GM21526 (cell line): ENCODE measurements around the gene CADPS.

Experiments
- ATAC-seq: cut with Tn5 transposase; IDR thresholded peaks from one replicate; pipeline ENCODE4 v1.9.1; 2021; ENCODE audit warnings: moderate library complexity; ENCODE audit not compliant: unreplicated experiment, low FRiP score

Gene CADPS

DNA sequence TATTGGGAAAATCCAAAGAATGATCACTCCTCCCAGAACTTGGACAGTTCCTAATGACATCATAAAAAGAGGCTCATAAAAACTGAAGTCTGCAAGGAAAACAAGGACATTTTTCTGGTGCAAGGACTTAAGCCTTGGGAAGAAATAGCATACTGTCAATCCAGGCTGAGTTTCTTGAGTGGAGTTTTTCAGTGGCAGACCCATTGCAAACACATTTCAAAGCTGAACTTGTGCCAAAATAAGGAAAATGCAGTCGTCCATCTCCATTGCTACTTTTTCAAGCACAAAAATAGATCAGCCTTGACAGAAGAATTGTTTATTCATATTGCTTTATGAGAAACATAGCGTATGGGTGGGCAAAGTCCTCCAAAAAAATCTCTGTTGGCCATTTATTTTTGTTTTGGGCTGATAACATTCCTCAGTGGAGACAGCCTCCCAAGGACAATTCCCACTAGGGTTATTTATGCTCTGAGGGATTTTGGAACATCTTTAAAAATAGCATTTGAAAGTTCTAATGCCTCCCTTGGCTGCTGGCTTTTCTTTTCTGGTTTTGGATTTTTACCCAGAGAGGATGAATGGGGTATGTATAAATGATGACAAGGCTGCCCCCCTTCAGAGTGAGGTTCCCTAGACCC is 220.0 kb downstream of the CADPS start:
- ATAC-seq, result no peak

DNA sequence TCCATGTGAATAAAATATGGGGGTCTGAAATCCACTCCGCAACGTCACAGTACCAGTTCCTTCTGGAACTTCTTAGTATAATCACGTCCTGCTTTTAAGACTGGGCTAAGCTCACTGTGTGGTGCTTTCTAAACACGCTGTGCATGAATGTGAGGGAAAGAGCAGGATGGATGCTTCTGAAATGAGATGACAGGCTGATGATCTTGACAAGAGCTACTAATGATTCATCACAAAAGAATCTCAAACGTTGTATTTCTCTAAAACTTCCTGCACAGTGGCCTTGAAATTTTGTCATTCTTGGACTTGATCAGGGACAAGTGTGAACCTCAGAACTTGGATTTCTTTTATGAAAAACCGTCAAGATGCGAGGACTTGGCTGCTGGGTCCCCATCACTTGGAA is 221.4 kb downstream of the CADPS start:
- ATAC-seq, result no peak

DNA sequence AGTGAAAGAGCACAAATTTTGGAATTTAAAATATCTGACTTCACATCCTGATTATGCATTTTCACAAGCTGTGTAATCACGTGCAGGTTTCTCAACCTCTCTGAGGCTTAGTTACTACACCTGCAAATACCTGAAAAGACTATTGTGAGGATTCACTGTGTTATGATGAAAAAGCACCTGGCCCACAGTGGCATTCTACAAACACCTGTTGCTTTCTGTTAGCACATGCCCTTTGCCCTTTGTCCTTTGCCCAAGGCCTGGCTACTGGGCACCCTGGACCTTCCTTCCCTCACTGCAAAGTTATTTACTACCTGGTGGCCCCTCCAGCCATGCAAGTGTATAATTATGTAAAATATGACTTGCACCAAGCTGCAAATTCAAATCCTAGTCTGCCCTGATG is 227.5 kb downstream of the CADPS start:
- no peak for ATAC-seq

DNA sequence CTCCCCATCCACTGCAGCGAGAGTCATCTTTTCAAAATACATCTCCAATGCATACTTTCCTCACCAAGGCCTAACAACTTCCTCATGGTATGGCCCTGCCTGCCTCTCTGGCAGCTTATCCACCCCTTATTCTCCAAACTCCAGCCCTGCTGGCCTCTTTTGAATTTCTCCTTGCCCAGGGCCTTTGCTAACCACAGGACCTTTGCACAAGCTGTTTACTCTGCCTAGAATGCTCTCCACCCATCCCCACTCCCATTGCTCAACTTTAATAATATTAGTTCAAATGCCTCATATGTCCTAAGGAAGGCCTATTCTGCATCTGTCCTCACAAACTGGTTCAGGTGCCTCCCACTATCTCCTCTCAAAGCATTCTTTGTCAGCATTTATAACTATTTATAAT is 230.7 kb downstream of the CADPS start:
- ATAC-seq, result no peak

DNA sequence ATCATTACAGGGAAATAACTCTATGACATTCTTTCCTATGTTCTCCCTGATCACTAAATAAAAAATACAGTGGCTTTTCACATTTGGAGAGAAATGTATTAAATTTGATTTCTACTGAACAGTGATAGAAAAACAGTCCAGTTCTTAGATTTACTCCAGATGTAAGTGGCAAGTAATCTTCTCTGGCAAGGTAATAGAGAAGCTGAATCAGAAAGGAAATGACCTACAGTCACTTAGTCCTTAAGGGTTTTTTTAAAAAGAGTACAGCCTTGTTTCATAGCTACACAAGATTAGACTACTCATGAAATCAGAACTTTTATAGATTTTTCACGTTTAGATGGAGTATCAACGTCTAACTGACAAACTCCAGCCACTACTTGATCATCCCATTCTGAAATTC is 236.9 kb downstream of the CADPS start:
- ATAC-seq, result no peak

DNA sequence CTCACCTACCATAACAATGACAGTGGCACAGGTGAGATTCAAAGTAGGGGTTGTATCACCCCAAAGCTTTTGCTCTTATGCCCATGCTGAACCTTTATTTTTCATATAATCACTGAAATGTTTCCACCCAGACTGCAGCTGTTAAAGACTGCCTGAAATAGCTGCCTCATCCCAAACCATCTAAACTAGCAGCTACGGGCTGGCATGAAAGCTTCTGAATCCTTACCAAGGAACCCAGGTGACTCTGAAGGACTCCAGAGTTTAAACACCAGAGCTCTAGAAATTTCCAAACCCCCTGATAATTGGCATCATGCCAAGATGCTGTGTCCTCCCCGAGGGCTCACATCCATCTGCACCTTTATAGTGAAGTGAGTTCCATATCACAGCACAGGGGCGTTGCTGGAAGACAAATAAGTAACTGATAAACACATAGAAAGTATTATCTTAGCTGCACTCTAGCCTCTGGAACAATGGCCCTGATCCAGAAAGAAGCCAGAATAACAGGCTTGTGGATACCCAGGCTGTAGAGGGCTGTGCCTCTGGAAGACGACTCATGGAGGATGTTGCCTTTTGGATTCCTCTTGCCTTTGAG is 238.9 kb downstream of the CADPS start:
- no peak for ATAC-seq

DNA sequence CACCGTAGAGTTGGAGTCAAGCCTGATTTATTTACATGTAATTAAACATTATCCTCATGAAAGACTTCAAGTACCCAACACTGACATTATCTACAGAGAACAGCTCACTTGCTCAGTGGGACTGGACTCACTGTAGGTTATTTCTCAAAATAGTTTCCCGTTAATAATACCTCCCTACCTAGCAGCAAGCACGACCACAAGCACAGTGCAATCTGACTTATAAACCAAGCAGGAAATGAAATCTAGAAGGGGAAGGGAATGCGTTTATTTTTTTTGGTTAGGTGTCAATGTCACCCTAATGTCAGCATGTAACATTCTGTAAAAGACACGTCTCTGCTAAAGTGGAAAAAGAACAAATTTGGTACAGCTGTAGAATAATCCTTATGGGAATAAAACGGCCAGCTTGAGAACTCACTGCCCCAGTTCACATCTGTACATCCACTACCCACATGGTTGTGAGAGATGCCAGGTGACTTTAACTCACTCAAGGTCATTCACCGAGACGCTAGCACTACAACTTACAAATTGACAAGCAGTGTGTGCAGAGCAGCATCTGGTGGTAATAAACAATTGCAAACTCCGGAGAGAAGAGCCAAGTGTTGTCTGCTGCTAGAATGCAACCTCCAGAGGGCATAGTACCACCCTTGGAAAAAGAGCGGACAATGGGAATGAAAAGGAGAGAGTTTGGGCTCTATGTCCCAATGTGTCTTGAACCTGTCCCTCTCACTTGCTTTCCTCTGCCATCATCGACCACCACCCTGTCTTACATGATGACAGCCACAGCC is 242.5 kb downstream of the CADPS start:
- ATAC-seq, result no peak

DNA sequence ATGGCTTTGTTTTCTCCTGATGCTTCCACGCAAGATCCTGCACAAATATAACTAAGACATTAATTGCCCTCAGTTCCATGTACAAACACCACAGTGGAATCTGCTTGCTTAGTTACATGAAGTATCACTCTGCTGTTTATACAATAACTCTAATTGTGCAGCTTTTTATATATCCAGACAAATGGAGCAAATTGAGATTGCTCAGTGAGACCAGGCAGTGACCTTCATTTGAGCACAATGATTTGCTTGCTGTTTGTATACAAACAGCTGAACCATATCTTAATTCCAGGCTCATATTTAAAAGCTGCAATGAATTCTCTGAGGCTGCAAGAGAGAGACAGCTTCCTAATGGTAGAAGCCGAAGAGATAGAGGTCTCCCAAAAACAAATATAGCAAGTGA is 243.7 kb downstream of the CADPS start:
- ATAC-seq, result no peak

DNA sequence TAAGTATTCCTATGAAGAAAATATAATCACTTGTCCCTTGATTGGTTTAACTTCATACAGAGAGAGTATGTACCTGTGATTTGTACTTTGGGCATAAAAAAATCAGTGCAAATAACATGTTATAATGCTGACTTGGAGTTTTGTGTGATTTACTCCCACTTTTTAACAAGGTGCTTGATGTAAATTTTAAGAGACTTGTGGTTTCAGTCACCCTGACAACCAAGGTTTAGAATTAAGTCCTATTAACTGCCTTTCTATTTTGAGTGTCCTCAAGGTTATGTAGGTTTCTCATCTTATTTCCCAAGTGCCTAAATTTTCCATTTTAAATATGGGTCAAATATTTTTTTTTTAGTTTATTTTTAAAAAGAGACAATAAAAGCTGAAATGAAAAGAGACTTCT is 244.6 kb downstream of the CADPS start:
- no peak for ATAC-seq

DNA sequence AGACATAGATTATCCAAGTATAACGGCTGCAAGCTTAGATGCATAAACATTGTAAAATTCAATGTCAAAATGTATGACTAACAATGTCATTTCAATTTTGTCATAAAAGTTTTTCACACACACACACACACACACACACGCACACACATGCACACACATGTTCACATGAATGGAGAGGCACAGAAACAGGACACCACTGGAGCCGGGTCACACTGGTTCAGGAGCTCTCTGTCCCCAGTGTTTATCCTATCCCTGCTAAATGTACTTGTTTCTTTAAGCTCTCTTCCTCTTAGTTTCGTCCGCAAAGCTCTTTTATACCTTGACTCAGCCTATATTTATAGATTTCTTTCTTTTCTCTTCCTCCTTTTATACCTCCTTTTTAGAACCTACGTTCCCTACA is 249.9 kb downstream of the CADPS start:
- no peak for ATAC-seq

DNA sequence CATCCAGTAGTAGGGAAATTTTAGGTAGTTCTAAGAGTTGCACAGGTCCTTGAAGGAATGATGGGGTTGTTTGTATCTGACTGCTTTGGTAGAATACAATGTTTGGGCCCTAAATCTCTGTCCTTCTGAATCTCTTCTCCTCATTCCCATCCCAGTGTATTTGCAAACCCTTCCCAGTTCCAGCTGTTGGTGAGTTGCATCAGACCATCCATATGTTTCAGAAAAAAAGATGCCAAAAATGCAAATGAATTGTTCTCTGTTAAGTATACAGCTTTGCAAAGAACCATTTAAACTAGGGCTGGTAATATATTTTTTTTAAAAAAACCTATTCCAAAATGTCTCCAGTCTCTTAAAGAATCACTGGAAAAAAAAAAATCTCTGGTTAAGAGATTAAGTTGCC is 251.0 kb downstream of the CADPS start:
- no peak for ATAC-seq

DNA sequence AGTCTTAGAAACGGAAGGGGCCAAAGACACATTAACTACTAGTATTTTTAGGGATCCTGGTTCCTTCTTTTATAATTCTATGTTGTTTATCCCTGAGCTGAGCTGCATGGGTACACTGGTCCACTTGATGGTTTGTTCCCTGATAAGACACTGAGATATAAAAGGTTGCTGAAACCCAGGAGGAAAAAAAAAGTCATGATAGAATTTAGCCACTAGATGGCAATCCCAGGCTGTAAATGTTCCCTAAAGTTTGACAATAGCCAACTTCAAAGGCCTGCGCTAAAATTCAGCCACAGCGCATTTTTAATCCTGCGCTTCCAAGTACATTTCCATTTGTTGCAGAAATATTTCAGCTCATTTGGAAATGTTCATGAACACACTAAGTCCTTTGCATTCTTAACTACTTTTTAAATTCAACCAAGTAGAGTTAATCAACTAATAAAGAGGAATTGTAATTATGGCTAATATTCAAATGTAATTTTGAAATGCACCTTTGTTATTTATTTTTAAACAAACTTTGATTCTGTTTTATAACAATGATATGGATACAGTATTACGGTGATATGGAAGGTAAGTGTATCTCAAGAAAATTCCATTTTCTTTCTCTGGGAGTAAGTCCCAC is 252.6 kb downstream of the CADPS start:
- ATAC-seq, result no peak

DNA sequence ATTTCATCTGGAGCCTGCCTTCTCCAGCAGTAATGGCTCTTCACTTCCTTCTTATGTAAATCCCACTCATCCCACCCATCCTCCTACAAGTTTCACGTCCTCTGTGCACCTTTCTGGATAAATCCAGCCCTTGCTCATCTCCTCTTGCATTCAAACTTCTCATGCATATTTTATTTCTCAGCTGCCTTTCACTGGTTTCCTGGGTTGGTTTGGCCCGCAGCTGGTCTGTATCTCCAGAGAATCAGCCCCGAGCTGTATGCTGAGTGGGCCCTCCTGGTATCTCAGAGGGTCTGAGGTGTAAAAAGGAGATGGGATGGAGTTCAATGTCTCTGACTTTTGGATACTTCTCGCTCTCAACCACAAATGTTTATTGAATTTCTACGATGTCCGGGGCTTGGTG is 253.3 kb downstream of the CADPS start:
- no peak for ATAC-seq

DNA sequence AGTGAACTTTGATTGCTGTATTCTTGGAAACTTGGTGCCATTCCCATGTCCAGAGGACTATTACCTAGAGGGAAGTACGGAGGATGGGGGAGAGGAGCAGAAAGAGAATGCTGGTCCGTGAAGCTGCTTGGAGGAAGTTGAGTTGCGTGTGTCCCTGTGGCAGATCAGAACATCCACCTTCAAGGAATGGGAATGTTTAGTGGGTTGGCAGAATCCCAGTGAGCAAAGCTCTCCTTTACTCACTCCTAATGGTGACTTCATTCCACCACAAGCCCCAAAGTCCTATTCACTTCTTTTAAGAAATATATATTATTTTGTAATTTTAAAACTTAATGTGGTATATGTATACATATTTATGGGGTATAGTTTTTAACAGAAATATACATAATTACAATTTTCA is 254.0 kb downstream of the CADPS start:
- no peak for ATAC-seq

DNA sequence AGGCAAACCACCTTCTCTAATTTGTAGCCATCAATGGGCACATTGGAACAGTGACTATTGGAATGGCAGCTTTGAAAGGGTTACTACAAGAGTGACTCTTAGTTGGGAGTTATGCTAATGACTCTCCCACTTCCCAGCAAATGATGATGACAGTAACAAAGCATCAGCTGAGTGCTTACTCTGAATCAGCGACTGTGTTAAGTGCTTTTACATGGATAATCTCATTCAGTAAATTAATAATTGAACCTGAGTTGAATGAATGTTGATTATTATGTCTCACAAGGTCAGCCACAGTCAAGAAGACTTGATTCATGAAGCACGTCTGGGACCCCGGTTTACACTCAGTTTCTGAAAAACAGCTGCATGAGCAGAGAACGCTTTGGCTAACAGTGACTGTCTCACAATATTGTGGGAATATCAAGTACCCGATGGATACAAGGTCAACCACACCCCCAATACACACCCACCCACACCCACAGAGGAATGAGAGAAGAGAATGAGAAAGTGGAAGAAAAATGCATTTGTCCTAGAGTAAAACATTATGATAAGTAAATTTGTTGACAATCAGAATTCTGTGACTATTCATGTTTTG is 259.9 kb downstream of the CADPS start:
- no peak for ATAC-seq

DNA sequence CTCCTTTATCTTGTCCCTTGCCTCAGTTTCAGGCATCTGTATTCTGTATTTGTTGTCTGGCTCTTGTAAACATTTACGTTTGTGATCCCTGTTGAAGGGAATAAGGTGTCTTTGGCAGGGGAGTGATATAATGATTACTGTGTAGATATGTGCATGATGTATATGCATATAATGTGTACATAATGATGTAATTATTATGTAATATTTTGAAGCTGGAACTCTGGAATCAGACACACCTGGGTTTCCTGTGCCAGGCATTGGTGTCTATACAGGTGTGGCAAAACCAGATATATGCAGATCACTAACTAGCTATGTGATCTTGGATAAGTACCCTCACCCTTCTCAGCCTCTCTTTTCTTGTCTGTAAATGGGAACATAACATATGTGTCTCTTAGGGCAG is 260.7 kb downstream of the CADPS start:
- no peak for ATAC-seq

DNA sequence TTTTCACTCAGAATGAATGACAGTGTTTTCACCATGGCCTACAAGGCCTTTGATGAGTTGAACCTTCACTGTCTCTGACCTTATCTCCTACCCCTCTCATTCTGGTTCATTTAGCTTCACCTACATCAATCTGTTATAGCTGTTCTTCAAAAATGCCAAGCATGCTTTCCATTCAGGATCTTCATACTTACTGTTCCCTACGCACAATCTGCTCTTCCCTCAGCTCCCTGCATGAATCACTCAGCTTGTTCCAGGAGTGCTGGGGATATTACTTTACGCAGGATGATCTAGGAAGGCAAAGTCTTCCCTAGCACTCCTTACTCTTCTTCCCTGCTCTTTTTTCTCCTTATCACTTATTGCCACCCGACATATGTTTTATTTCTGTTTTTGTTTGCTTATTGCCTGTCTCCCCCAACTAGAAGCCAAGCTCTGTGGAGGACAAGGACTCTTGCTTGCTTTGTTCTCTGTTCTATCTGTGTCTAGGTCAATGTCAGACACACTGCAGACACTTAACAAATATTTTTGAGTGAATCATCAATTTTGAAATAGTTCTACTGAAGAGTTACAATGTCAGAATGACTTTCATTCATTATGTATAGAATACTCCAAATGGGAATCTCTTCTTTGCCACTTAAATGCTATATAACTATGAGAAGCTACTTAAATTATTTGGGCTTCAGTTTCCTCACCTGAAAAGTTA is 263.5 kb downstream of the CADPS start:
- ATAC-seq, result no peak

DNA sequence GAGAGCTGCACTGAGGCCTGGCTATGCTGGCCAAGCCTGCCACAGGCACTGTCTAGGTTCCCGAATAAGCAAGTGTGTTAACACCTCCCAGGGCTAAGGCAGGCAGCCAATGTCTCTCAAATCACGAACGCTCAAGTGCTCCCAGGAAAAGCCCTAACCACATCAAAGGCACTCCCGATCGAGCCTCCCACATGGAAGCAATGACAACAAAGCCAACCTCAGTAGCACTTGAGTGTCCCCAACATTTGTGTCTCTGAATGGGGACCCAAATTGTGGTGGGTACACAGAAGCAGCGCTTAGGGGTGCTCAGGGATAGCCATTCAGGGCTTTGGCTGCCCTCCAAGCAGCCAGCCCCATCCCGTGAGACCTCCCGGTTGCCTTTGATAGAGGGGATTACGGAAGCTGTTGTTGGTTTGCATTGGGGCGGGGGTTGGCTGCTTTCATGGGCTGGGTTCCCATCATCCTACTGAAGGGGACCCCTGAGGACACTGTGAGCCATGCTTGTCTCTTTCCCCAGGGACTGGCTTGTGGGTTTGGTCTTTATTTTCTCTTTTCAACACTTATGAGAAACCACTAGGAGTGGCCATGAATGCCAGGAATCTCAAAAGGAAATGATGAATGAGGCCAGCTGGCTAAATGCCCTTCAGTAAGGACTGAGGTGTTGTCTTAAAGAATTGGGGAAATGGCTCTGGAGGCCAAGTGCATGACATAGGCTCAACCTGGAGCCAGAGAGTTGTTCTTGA is 267.8 kb downstream of the CADPS start:
- ATAC-seq, result no peak

DNA sequence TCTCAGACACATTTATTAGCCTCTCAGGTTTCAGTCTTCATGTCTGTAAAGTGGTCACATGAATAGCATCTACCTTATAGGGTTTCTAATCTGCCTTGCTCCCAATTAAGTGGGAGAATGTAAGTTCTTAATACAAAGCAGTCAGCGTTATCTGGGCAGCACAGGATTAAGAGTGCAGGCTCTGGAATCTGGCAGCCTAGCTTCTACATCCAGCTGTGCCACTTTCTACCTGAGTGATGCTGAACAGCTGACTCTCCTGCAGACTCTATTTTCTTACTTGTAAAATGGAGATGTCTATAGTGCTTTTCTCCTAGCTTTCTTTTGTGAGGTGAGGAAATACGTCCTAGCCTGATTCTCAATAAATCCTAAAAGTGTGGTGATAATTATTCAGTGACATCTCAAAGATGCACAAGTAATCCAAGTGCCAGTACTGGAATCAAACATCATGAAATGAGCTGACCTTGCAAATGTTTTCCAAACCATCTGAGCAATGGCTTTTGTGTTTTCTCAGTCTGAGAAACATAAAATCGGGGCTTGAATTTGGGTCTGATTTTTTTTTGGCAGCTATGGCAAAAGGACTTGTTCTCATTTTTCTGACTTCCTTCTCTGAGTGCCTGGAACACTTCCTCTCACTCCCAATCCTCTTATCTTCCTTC is 269.7 kb downstream of the CADPS start:
- no peak for ATAC-seq
